ENCODE results near the gene CPLX1.

CPLX1 gene

GRCh38 chr4:825971-826330 lies at the start of gene CPLX1:
CPLX1 (minus strand) TSS chr4:826129; CDS start chr4:824522, 1,607 bp downstream.
- no peak for DNase-seq (ENCODE audit: low read depth)

- no peak for DNase-seq (ENCODE audit: low read depth)
These were observed 49.3 kb upstream of the CPLX1 start for GRCh38 chr4:874971-875817.

GRCh38 chr4:874056-874455 lies 48.1 kb upstream of the CPLX1 start:
- DNase-seq (ENCODE audit: low read depth): no peak

GRCh38 chr4:872241-872981 lies 46.5 kb upstream of the CPLX1 start:
- DNase-seq (ENCODE audit: low read depth): no peak

- DNase-seq (ENCODE audit: low read depth): no peak
These were observed 45.6 kb upstream of the CPLX1 start for GRCh38 chr4:871484-871883.

- no peak for DNase-seq (ENCODE audit: low read depth)
These were observed 45.0 kb upstream of the CPLX1 start for GRCh38 chr4:870951-871350.

GRCh38 chr4:869776-870175 lies 43.8 kb upstream of the CPLX1 start:
- no peak for DNase-seq (ENCODE audit: low read depth)

- DNase-seq (ENCODE audit: low read depth): no peak
These were observed 42.5 kb upstream of the CPLX1 start for GRCh38 chr4:868421-868820.

- no peak for DNase-seq (ENCODE audit: low read depth)
These were observed 41.8 kb upstream of the CPLX1 start for GRCh38 chr4:867526-868250.

- DNase-seq (ENCODE audit: low read depth): no peak
These were observed 40.9 kb upstream of the CPLX1 start for GRCh38 chr4:866761-867390.

- DNase-seq (ENCODE audit: low read depth): no peak
These were observed 40.3 kb upstream of the CPLX1 start for GRCh38 chr4:866068-866760.

- DNase-seq (ENCODE audit: low read depth): no peak
These were observed 39.6 kb upstream of the CPLX1 start for GRCh38 chr4:865572-865971.

- DNase-seq (ENCODE audit: low read depth): no peak
These were observed 39.2 kb upstream of the CPLX1 start for GRCh38 chr4:865121-865465.

- no peak for DNase-seq (ENCODE audit: low read depth)
These were observed 38.7 kb upstream of the CPLX1 start for GRCh38 chr4:864456-865120.

GRCh38 chr4:860561-860960 lies 34.6 kb upstream of the CPLX1 start:
- DNase-seq (ENCODE audit: low read depth): no peak

- DNase-seq (ENCODE audit: low read depth): no peak
These were observed 33.6 kb upstream of the CPLX1 start for GRCh38 chr4:859496-859895.

- DNase-seq (ENCODE audit: low read depth): no peak
These were observed 33.0 kb upstream of the CPLX1 start for GRCh38 chr4:858831-859451.

GRCh38 chr4:858041-858481 lies 32.1 kb upstream of the CPLX1 start:
- no peak for DNase-seq (ENCODE audit: low read depth)

GRCh38 chr4:857461-857860 lies 31.5 kb upstream of the CPLX1 start:
- no peak for DNase-seq (ENCODE audit: low read depth)

GRCh38 chr4:856225-856901 lies 30.4 kb upstream of the CPLX1 start:
- DNase-seq (ENCODE audit: low read depth): no peak

Data from fibroblast of gingiva (primary cell).